Nephron progenitor cell (in vitro differentiated cells): ENCODE results near the gene TRAP1.

Experiments
- DNase-seq: peaks from one replicate; pipeline ENCODE4 v3.0.0; 2021
- H3K27ac Mint-ChIP-seq: 2 replicates; pipeline ENCODE4 v1.8.0; 2021; ENCODE audit warnings: mild to moderate bottlenecking, moderate library complexity, mixed read lengths
- H3K27me3 Mint-ChIP-seq: 2 replicates; pipeline ENCODE4 v1.8.0; 2021; ENCODE audit warnings: mild to moderate bottlenecking, low read depth, mixed read lengths; ENCODE audit not compliant: poor library complexity
- H3K36me3 Mint-ChIP-seq: 2 replicates; pipeline ENCODE4 v1.8.0; 2021; ENCODE audit warnings: low read depth, mixed read lengths
- H3K4me1 Mint-ChIP-seq: 2 replicates; pipeline ENCODE4 v1.8.0; 2021; ENCODE audit warnings: mixed read lengths
- H3K4me3 Mint-ChIP-seq: 2 replicates; pipeline ENCODE4 v1.8.0; 2021; ENCODE audit warnings: mild to moderate bottlenecking, moderate library complexity, mixed read lengths
- H3K9me3 Mint-ChIP-seq: 2 replicates; pipeline ENCODE4 v1.8.0; 2021; ENCODE audit warnings: mild to moderate bottlenecking, moderate library complexity, mixed read lengths
- TF ChIP-seq, protein P1 (sequence below): fragments of 200-600 bp; sonication (generic); IDR thresholded peaks from 2 replicates; pipeline ENCODE4 v1.5.0; 2021; ENCODE audit warnings: antibody characterized with exemption

TRAP1 gene

GRCh38 chr16:3717235-3718018 is at the start of gene TRAP1:
TRAP1 (minus strand) TSS chr16:3717524; CDS start chr16:3717508, 16 bp downstream.
- Mint-ChIP-seq H3K4me3 (peak within 1 kb of the TSS; percentile 83), H3K9me3 (no peaks in the 10 kb centered on the region), H3K36me3 (peaks cover 27% of the 10 kb centered on the region), H3K27ac (peak within 1 kb of the TSS; percentile 16), H3K27me3 (no peaks in the 10 kb centered on the region), H3K4me1 (peaks cover 40% of the 10 kb centered on the region)
- peak; percentile 94 for DNase-seq
- TF ChIP-seq, protein P1, sequence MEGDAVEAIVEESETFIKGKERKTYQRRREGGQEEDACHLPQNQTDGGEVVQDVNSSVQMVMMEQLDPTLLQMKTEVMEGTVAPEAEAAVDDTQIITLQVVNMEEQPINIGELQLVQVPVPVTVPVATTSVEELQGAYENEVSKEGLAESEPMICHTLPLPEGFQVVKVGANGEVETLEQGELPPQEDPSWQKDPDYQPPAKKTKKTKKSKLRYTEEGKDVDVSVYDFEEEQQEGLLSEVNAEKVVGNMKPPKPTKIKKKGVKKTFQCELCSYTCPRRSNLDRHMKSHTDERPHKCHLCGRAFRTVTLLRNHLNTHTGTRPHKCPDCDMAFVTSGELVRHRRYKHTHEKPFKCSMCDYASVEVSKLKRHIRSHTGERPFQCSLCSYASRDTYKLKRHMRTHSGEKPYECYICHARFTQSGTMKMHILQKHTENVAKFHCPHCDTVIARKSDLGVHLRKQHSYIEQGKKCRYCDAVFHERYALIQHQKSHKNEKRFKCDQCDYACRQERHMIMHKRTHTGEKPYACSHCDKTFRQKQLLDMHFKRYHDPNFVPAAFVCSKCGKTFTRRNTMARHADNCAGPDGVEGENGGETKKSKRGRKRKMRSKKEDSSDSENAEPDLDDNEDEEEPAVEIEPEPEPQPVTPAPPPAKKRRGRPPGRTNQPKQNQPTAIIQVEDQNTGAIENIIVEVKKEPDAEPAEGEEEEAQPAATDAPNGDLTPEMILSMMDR, result no peak

- no peaks in the 10 kb centered on the region for H3K27me3 Mint-ChIP-seq
- H3K4me3 Mint-ChIP-seq, result no peak overlapping the region
- no peak for DNase-seq
- H3K9me3 Mint-ChIP-seq, result no peaks in the 10 kb centered on the region
- no peaks in the 10 kb centered on the region for H3K4me1 Mint-ChIP-seq
- peaks cover 71% of the 10 kb centered on the region for H3K36me3 Mint-ChIP-seq
- TF ChIP-seq, protein P1, result no peak
- no peak overlapping the region for H3K27ac Mint-ChIP-seq
Observed at GRCh38 chr16:3766177-3766576, 48.9 kb upstream of the TRAP1 start.

- no peaks in the 10 kb centered on the region for H3K4me1 Mint-ChIP-seq
- no peak for DNase-seq
- TF ChIP-seq, protein P1, result no peak
- H3K27ac Mint-ChIP-seq, result no peak overlapping the region
- no peaks in the 10 kb centered on the region for H3K9me3 Mint-ChIP-seq
- H3K4me3 Mint-ChIP-seq, result no peak overlapping the region
- H3K27me3 Mint-ChIP-seq, result no peaks in the 10 kb centered on the region
- peaks cover 59% of the 10 kb centered on the region for H3K36me3 Mint-ChIP-seq
Observed at GRCh38 chr16:3764409-3764808, 47.1 kb upstream of the TRAP1 start.

DNA sequence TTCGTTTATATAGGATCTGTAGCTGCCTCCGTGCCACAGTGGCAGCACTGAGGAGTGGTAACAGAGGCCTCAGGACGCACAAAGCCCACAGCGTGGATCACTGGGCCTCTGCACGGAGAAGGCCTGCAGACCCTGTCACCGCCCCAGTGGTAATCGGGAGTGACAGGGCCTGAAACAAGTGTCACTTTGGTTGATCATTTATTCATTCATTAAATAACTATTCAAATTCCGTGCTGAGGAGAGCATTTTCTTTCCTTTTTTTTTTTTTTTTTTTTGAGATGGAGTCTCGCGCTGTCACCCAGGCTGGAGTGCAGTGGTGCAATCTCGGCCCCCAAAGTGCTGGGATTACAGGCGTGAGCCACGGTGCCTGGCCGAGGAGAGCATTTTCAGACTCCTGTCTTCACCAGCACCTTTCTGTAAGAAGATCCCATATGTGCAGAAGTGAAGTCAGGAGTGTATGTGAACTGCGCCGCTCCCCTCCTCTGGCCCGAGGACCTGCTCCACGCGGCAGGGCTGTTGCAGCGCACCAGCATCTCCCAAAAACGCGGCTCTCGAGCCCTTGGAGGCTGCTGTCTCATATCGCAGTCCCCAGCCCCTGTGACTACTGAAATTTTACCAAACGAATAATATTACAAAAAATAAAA is 44.9 kb upstream of the TRAP1 start:
- Mint-ChIP-seq H3K27ac (peak overlapping the region; percentile 86), H3K9me3 (no peaks in the 10 kb centered on the region), H3K4me3 (no peak overlapping the region), H3K4me1 (no peaks in the 10 kb centered on the region), H3K36me3 (peaks cover 58% of the 10 kb centered on the region), H3K27me3 (no peaks in the 10 kb centered on the region)
- DNase-seq, result no peak
- TF ChIP-seq, protein P1, result no peak

DNA sequence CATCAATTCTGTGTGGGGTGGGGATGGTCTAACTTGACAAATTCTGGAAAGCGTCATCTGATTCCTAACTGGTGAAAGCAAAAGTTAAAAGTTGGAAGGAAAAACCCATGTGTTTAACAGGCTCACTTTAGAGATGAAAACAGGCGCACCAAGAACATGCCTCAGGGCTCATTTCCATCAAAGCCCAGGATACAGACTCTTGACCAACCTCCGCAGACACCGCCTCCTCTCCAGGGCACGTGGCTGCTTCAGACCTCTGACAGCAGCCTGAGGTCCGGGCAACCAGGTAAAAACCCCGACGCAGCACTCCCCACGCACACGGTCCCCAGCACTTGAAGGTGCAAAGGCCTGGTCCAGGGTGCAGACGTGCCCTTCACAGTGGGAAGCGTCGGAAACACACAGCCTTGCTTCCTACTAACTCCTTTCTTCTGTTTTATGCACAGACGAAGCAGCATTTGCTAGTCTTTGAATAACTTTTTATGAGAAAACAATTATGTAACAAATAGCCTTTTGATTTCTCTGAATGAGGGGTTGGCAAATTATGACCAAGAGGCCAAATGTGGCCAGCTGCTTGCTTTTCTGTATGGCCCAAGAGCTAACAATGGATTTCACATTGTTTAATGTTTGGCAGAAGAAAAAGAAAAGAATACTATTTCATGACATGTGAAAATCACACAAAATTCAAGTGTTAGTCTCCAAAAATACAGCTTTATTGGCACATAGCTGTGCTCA is 44.2 kb upstream of the TRAP1 start:
- Mint-ChIP-seq H3K9me3 (no peaks in the 10 kb centered on the region), H3K4me1 (no peaks in the 10 kb centered on the region), H3K27ac (peak overlapping the region; percentile 86), H3K36me3 (peaks cover 53% of the 10 kb centered on the region), H3K27me3 (no peaks in the 10 kb centered on the region), H3K4me3 (no peak overlapping the region)
- no peak for DNase-seq
- TF ChIP-seq, protein P1, result no peak
